Coronary artery (tissue), 2 donors: ENCODE results near the gene SLC26A11.

Experiments used
- DNase-seq: peaks from one replicate; pipeline ENCODE4 v3.0.0-alpha.2; 2017; ENCODE audit warnings: low spot score
- H3K27ac ChIP-seq, 2 donors: fragments of 200-600 bp; sonication (generic); one replicate each; pipeline ENCODE4 v1.5.1; 2016 to 2019
- H3K4me3 ChIP-seq: fragments of 200-600 bp; sonication (generic); 2 replicates; pipeline ENCODE4 v1.5.1; 2016; ENCODE audit warnings: mild to moderate bottlenecking, moderate library complexity
- CTCF ChIP-seq: fragments of 200-600 bp; sonication (generic); IDR thresholded peaks from one replicate; pipeline ENCODE4 v1.5.1; 2019; ENCODE audit warnings: antibody characterized with exemption

SLC26A11 gene

GRCh38 chr17:80291260-80291659 lies 71.0 kb downstream of the SLC26A11 start:
- no peak for TF ChIP-seq CTCF
- Histone ChIP-seq H3K4me3 (no peak overlapping the region), H3K27ac (no peak overlapping the region)
- DNase-seq: no peak

GRCh38 chr17:80291691-80292487 lies 71.7 kb downstream of the SLC26A11 start:
- no peak for TF ChIP-seq CTCF
- H3K27ac ChIP-seq: no peak overlapping the region
- H3K4me3 ChIP-seq: no peak overlapping the region
- no peak for DNase-seq

- H3K4me3 ChIP-seq: no peak overlapping the region
- DNase-seq: no peak
- no peak overlapping the region for H3K27ac ChIP-seq
- TF ChIP-seq CTCF: no peak
These were observed 72.3 kb downstream of the SLC26A11 start for GRCh38 chr17:80292521-80292971.

GRCh38 chr17:80294210-80294609 lies 74.0 kb downstream of the SLC26A11 start:
- no peak overlapping the region for H3K27ac ChIP-seq
- no peak for TF ChIP-seq CTCF
- no peak for DNase-seq
- H3K4me3 ChIP-seq: no peak overlapping the region

- TF ChIP-seq CTCF: no peak
- DNase-seq: no peak
- peak overlapping the region in 1 of 2 donors; percentile 16 for H3K27ac ChIP-seq
- H3K4me3 ChIP-seq: no peak overlapping the region
These were observed 74.4 kb downstream of the SLC26A11 start for GRCh38 chr17:80294653-80295052.

- no peak for DNase-seq
- Histone ChIP-seq H3K4me3 (no peak overlapping the region), H3K27ac (peak overlapping the region in 1 of 2 donors; percentile 16)
- no peak for TF ChIP-seq CTCF
These were observed 74.9 kb downstream of the SLC26A11 start for GRCh38 chr17:80295146-80295545.

- H3K27ac ChIP-seq: no peak overlapping the region
- TF ChIP-seq CTCF: no peak
- DNase-seq: no peak
- no peak overlapping the region for H3K4me3 ChIP-seq
These were observed 75.3 kb downstream of the SLC26A11 start for GRCh38 chr17:80295559-80295958.
